ENCODE measurements around the gene ZNF320. TPM values are rescaled to one million over a fixed set of nuclear protein-coding genes. Genes with fewer than 3 reads are reported as not detected.
A peak's percentile ranks its signal among the peaks of the same experiment; 100 is the strongest.

The ZNF320 gene
- total and polyA plus RNA-seq, 9 of the 15 experiments (the other 6 are each of a cell fraction or from before 2014, with no cell fraction given), result 5.4 to 25.6 (median 11.7) TPM

- peak; percentile 38; the same call in 1 of the 2 replicates for TF ChIP-seq TAL1 (IDR thresholded peaks at IDR 0.05)
- TF ChIP-seq NCOR1 (IDR thresholded peaks at IDR 0.05), result peak; percentile 27; the same call in 1 of the 2 replicates
- peak; percentile 69 for TF ChIP-seq ARID1B (IDR thresholded peaks at IDR 0.05)
- no peak for TF ChIP-seq E2F6 (IDR thresholded peaks at IDR 0.05; ENCODE audit: borderline replicate concordance in 1 of 2, extremely low read depth in 1 of 2, insufficient read depth in 1 of 2, insufficient read length in 1 of 2, low read depth in 1 of 2, low read length in 1 of 2, poor library complexity in 1 of 2, severe bottlenecking in 1 of 2)
- TF ChIP-seq PATZ1 (CRISPR knock-in tag; IDR thresholded peaks at IDR 0.05; ENCODE audit: borderline replicate concordance), result no peak
- TF ChIP-seq DLX4 (CRISPR knock-in tag; IDR thresholded peaks at IDR 0.05), result no peak
- TF ChIP-seq TCF3 (CRISPR knock-in tag; IDR thresholded peaks at IDR 0.05), result peak; percentile 38; the same call in 1 of the 2 replicates
- no peak for TF ChIP-seq ZNF431 (CRISPR knock-in tag; IDR thresholded peaks at IDR 0.05)
- TF ChIP-seq ZBTB11 (CRISPR knock-in tag; IDR thresholded peaks at IDR 0.05), result no peak
These were observed 6.1 kb downstream of the ZNF320 start (continued) for GRCh38 chr19:52891336-52891735.

Measured in K562 (cell line).